ENCODE measurements around the gene NDUFAF5. TPM values are rescaled to one million over a fixed set of nuclear protein-coding genes. Genes with fewer than 3 reads are reported as not detected.

Gene NDUFAF5
- total RNA-seq, 1 experiment from 2014 or later = 31.8 TPM

DNA sequence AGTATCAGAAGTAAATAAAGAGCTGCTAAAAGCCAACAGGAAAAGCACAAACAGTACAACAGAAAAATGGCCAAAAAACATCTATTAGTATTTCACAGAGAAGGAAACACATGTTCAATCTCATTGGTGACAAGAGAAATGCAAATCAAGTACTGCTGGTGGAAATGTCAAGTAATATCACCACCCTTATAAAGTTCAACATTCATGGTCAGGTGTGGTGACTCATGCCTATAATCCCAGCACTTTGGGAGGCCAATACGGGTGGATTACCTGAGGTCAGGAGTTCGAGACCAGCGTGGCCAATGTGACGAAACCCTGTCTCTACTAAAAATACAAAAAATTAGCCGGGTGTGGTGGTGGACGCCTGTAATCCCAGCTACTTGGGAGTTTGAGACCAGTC is 42.9 kb upstream of the NDUFAF5 start (continued):
- TF ChIP-seq CBFB (CRISPR knock-in tag; IDR thresholded peaks at IDR 0.05; ENCODE audit: low read depth) = no peak
- no peak for TF ChIP-seq CREB1 (CRISPR knock-in tag; IDR thresholded peaks at IDR 0.05)
- TF ChIP-seq SOX15 (CRISPR knock-in tag; IDR thresholded peaks at IDR 0.05) = no peak

DNA sequence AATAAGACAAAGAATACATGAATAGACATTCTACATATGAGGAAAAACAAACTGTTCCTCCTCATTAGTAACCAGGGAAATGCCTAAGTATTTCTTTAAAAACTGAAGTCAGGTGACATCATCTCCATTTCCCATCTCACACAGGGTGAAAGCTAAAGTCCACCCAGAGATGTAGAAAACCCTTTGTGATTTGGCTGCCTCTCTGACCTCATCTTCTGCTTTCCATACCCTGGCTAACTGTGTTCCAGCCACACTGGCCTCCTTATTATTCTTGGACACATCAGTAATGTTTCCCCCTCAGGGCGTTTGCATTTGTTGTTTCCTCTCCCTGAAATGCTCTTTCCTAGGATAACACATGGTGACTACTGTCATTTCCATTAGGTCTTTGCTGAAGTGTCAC is 40.5 kb upstream of the NDUFAF5 start:
- DNase-seq (ENCODE audit: low spot score) (no peak), ATAC-seq (no peak)
- peaks cover 22% of the 10 kb centered on the region for H3K9me3 Mint-ChIP-seq
- no peaks in the 10 kb centered on the region for H3K4me1 Mint-ChIP-seq
- peaks cover 46% of the 10 kb centered on the region for H3K36me3 Mint-ChIP-seq
- POLR2A ChIA-PET = no interaction called here
- H3K4me3 Mint-ChIP-seq = no peak overlapping the region
- no peaks in the 10 kb centered on the region for H3K27me3 Mint-ChIP-seq (ENCODE audit: low read depth)
- CTCF ChIA-PET = no interaction called here
- no peak overlapping the region for H3K27ac Mint-ChIP-seq
- TF ChIP-seq TEAD4 (CRISPR knock-in tag; IDR thresholded peaks at IDR 0.05) (no peak), NR2C2 (CRISPR knock-in tag; IDR thresholded peaks at IDR 0.05) (no peak), MXD4 (CRISPR knock-in tag; IDR thresholded peaks at IDR 0.05; ENCODE audit: borderline replicate concordance) (no peak), SP1 (CRISPR knock-in tag; conservative IDR thresholded peaks at IDR 0.05) (no peak), NFATC4 (CRISPR knock-in tag; IDR thresholded peaks at IDR 0.05) (no peak), CREM (CRISPR knock-in tag; IDR thresholded peaks at IDR 0.05) (no peak), ZNF317 (CRISPR knock-in tag; IDR thresholded peaks at IDR 0.05; ENCODE audit: borderline replicate concordance, low read depth) (no peak), ZNF263 (CRISPR knock-in tag; IDR thresholded peaks at IDR 0.05; ENCODE audit: low read depth) (no peak), MYBL2 (CRISPR knock-in tag; IDR thresholded peaks at IDR 0.05) (no peak), JAZF1 (CRISPR knock-in tag; IDR thresholded peaks at IDR 0.05) (no peak)
- TF ChIP-seq, protein P1, sequence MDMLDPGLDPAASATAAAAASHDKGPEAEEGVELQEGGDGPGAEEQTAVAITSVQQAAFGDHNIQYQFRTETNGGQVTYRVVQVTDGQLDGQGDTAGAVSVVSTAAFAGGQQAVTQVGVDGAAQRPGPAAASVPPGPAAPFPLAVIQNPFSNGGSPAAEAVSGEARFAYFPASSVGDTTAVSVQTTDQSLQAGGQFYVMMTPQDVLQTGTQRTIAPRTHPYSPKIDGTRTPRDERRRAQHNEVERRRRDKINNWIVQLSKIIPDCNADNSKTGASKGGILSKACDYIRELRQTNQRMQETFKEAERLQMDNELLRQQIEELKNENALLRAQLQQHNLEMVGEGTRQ (CRISPR knock-in tag; IDR thresholded peaks at IDR 0.05) = no peak
- TF ChIP-seq, protein P2, sequence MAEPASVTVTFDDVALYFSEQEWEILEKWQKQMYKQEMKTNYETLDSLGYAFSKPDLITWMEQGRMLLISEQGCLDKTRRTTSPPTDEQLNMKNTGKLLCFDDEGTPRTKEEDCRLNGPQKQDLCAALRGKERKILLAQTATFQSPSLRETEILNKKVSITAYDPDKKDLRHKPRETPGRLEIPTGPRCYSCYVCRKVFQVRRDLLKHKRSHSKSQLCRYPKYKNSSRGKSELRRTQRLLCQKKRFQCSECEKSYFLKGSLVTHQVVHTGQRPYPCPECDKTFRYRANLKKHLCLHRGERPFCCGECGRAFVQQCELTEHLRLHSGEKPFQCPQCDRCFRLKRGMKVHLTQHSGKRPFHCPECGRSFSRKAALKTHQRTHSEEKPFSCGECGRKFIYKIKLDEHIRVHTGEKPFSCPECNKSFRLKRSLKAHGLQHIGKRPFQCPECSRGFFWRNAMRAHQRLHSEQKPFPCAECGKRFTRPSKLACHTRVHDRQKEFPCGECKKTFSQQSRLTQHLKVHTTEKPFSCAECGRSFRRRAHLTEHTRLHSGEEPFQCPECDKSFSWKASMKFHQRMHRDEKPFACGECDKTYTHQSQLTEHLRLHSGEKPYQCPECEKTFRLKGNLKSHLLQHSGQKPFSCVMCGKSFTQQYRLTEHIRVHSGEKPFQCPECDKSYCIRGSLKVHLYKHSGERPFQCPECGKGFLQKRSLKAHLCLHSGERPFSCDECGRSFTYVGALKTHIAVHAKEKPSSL (CRISPR knock-in tag; conservative IDR thresholded peaks at IDR 0.05) = no peak
- TF ChIP-seq, protein P3, sequence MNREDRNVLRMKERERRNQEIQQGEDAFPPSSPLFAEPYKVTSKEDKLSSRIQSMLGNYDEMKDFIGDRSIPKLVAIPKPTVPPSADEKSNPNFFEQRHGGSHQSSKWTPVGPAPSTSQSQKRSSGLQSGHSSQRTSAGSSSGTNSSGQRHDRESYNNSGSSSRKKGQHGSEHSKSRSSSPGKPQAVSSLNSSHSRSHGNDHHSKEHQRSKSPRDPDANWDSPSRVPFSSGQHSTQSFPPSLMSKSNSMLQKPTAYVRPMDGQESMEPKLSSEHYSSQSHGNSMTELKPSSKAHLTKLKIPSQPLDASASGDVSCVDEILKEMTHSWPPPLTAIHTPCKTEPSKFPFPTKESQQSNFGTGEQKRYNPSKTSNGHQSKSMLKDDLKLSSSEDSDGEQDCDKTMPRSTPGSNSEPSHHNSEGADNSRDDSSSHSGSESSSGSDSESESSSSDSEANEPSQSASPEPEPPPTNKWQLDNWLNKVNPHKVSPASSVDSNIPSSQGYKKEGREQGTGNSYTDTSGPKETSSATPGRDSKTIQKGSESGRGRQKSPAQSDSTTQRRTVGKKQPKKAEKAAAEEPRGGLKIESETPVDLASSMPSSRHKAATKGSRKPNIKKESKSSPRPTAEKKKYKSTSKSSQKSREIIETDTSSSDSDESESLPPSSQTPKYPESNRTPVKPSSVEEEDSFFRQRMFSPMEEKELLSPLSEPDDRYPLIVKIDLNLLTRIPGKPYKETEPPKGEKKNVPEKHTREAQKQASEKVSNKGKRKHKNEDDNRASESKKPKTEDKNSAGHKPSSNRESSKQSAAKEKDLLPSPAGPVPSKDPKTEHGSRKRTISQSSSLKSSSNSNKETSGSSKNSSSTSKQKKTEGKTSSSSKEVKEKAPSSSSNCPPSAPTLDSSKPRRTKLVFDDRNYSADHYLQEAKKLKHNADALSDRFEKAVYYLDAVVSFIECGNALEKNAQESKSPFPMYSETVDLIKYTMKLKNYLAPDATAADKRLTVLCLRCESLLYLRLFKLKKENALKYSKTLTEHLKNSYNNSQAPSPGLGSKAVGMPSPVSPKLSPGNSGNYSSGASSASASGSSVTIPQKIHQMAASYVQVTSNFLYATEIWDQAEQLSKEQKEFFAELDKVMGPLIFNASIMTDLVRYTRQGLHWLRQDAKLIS (CRISPR knock-in tag; IDR thresholded peaks at IDR 0.05; ENCODE audit: borderline replicate concordance) = no peak
- TF ChIP-seq, protein P4, sequence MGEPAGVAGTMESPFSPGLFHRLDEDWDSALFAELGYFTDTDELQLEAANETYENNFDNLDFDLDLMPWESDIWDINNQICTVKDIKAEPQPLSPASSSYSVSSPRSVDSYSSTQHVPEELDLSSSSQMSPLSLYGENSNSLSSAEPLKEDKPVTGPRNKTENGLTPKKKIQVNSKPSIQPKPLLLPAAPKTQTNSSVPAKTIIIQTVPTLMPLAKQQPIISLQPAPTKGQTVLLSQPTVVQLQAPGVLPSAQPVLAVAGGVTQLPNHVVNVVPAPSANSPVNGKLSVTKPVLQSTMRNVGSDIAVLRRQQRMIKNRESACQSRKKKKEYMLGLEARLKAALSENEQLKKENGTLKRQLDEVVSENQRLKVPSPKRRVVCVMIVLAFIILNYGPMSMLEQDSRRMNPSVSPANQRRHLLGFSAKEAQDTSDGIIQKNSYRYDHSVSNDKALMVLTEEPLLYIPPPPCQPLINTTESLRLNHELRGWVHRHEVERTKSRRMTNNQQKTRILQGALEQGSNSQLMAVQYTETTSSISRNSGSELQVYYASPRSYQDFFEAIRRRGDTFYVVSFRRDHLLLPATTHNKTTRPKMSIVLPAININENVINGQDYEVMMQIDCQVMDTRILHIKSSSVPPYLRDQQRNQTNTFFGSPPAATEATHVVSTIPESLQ (CRISPR knock-in tag; IDR thresholded peaks at IDR 0.05) = no peak
- TF ChIP-seq, protein P5, sequence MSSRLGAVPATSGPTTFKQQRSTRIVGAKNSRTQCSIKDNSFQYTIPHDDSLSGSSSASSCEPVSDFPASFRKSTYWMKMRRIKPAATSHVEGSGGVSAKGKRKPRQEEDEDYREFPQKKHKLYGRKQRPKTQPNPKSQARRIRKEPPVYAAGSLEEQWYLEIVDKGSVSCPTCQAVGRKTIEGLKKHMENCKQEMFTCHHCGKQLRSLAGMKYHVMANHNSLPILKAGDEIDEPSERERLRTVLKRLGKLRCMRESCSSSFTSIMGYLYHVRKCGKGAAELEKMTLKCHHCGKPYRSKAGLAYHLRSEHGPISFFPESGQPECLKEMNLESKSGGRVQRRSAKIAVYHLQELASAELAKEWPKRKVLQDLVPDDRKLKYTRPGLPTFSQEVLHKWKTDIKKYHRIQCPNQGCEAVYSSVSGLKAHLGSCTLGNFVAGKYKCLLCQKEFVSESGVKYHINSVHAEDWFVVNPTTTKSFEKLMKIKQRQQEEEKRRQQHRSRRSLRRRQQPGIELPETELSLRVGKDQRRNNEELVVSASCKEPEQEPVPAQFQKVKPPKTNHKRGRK (CRISPR knock-in tag; IDR thresholded peaks at IDR 0.05; ENCODE audit: borderline replicate concordance) = no peak
- TF ChIP-seq, protein P6, sequence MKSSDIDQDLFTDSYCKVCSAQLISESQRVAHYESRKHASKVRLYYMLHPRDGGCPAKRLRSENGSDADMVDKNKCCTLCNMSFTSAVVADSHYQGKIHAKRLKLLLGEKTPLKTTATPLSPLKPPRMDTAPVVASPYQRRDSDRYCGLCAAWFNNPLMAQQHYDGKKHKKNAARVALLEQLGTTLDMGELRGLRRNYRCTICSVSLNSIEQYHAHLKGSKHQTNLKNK (CRISPR knock-in tag; IDR thresholded peaks at IDR 0.05) = no peak
- TF ChIP-seq, protein P7, sequence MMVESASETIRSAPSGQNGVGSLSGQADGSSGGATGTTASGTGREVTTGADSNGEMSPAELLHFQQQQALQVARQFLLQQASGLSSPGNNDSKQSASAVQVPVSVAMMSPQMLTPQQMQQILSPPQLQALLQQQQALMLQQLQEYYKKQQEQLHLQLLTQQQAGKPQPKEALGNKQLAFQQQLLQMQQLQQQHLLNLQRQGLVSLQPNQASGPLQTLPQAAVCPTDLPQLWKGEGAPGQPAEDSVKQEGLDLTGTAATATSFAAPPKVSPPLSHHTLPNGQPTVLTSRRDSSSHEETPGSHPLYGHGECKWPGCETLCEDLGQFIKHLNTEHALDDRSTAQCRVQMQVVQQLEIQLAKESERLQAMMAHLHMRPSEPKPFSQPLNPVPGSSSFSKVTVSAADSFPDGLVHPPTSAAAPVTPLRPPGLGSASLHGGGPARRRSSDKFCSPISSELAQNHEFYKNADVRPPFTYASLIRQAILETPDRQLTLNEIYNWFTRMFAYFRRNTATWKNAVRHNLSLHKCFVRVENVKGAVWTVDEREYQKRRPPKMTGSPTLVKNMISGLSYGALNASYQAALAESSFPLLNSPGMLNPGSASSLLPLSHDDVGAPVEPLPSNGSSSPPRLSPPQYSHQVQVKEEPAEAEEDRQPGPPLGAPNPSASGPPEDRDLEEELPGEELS (CRISPR knock-in tag; IDR thresholded peaks at IDR 0.05) = no peak
- TF ChIP-seq, protein P8, sequence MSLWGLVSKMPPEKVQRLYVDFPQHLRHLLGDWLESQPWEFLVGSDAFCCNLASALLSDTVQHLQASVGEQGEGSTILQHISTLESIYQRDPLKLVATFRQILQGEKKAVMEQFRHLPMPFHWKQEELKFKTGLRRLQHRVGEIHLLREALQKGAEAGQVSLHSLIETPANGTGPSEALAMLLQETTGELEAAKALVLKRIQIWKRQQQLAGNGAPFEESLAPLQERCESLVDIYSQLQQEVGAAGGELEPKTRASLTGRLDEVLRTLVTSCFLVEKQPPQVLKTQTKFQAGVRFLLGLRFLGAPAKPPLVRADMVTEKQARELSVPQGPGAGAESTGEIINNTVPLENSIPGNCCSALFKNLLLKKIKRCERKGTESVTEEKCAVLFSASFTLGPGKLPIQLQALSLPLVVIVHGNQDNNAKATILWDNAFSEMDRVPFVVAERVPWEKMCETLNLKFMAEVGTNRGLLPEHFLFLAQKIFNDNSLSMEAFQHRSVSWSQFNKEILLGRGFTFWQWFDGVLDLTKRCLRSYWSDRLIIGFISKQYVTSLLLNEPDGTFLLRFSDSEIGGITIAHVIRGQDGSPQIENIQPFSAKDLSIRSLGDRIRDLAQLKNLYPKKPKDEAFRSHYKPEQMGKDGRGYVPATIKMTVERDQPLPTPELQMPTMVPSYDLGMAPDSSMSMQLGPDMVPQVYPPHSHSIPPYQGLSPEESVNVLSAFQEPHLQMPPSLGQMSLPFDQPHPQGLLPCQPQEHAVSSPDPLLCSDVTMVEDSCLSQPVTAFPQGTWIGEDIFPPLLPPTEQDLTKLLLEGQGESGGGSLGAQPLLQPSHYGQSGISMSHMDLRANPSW (CRISPR knock-in tag; conservative IDR thresholded peaks at IDR 0.05; ENCODE audit: low read depth) = no peak
